HCT116 (cell line): ENCODE results near the gene CMTM6. TPM values are rescaled to one million over a fixed set of nuclear protein-coding genes. Genes with fewer than 3 reads are reported as not detected.

Experiments
- ATAC-seq: fragments of 200-7000 bp; cut with Tn5 transposase; 2 replicates; pipeline ENCODE4 v1.9.1; 2020; ENCODE audit warnings: mild to moderate bottlenecking, moderate library complexity
- BruUV-seq: library from RNA; stranded (reverse); fragments of 400-500 nt; replicated peaks from 2 replicates; lab custom pipeline; 2021; lab: Mats Ljungman, UMichigan
- CTCF ChIA-PET: fragments of 300-600 bp; sonication (Branson Sonifier 250); formaldehyde crosslinking; loops from one replicate; lab custom pipeline; 2021; ENCODE audit warnings: antibody characterized with exemption; lab: Charles Lee
- POLR2A ChIA-PET: fragments of 300-600, 350-600 bp; sonication (Branson Sonifier 250); formaldehyde crosslinking; loops from one replicate; lab custom pipeline; 2021; ENCODE audit warnings: antibody characterized with exemption; lab: Charles Lee
- RAD21 ChIA-PET, 2 experiments: fragments of 300-600 bp; sonication (Branson Sonifier 250); formaldehyde crosslinking; loops; one replicate each; lab custom pipeline; 2023; ENCODE audit warnings: low total read pairs in 2 of 2; ENCODE audit not compliant: uncharacterized antibody in 2 of 2, unreplicated experiment in 2 of 2, low non-redundant PET in 1 of 2; lab: Charles Lee
- DNase-seq: peaks from one replicate; pipeline ENCODE4 v3.0.0-alpha.2; 2010; ENCODE audit warnings: low read depth, low spot score
- H2AFZ ChIP-seq: fragments of 200-600 bp; shearing (Covaris generic), sonication (generic); 2 replicates; pipeline ENCODE4 v1.6.1; 2017; ENCODE audit warnings: low read depth, mixed run types, mixed read lengths, antibody characterized with exemption, low read length; ENCODE audit not compliant: poor library complexity, severe bottlenecking
- H3K27ac ChIP-seq: 2 replicates; pipeline ENCODE4 v1.5.1; 2012; ENCODE audit warnings: low read depth, low read length
- H3K27me3 ChIP-seq: fragments of 200-600 bp; sonication (generic); 2 replicates; pipeline ENCODE4 v1.6.1; 2016; ENCODE audit warnings: mixed run types, low read length, mixed read lengths; ENCODE audit not compliant: insufficient read depth
- H3K36me3 ChIP-seq, 2 experiments: fragments of 200-500 bp in 1 of 2; fragments of 200-600 bp in 1 of 2; sonication (Bioruptor generic) in 1 of 2; sonication (generic) in 1 of 2; 2 replicates each; pipeline versions ENCODE4 v1.5.1 to v1.6.1; 2014 to 2016; ENCODE audit warnings: low read length in 2 of 2, inconsistent platforms in 1 of 2, mixed read lengths in 1 of 2, mixed run types in 1 of 2; ENCODE audit not compliant: insufficient read depth in 2 of 2, control insufficient read depth in 1 of 2
- H3K4me1 ChIP-seq, 2 experiments: fragments of 200-600 bp in 1 of 2; sonication (generic) in 1 of 2; 2 replicates each; pipeline versions ENCODE4 v1.5.1 to v1.6.1; 2012 to 2017; ENCODE audit warnings: low read length in 2 of 2, inconsistent platforms in 1 of 2, mild to moderate bottlenecking in 1 of 2, mixed read lengths in 1 of 2, mixed run types in 1 of 2, moderate library complexity in 1 of 2; ENCODE audit not compliant: insufficient read depth in 2 of 2, control insufficient read depth in 1 of 2
- H3K4me2 ChIP-seq: fragments of 200-600 bp; sonication (generic); 2 replicates; pipeline ENCODE4 v1.6.1; 2017; ENCODE audit warnings: mixed run types, low read length, mixed read lengths
- H3K4me3 ChIP-seq, 2 experiments: fragments of 200-600 bp in 1 of 2; sonication (generic) in 1 of 2; replicated peaks in 1 of 2; 2 replicates each; pipeline ENCODE4 v1.5.1; 2011 to 2016; ENCODE audit warnings: low read length in 2 of 2, control low read depth in 1 of 2, low read depth in 1 of 2, mild to moderate bottlenecking in 1 of 2, mixed read lengths in 1 of 2, mixed run types in 1 of 2
- H3K79me2 ChIP-seq: fragments of 200-600 bp; sonication (generic); 2 replicates; pipeline ENCODE4 v1.6.1; 2017; ENCODE audit warnings: mild to moderate bottlenecking, mixed run types, low read length, moderate library complexity, mixed read lengths; ENCODE audit not compliant: insufficient read depth
- H3K9ac ChIP-seq: fragments of 200-600 bp; sonication (generic); 2 replicates; pipeline ENCODE4 v1.6.1; 2016; ENCODE audit warnings: low read length, mixed read lengths
- H3K9me2 ChIP-seq: fragments of 200-600 bp; sonication (generic), shearing (Covaris generic); 2 replicates; pipeline ENCODE4 v1.6.1; 2017; ENCODE audit warnings: mixed run types, mild to moderate bottlenecking, moderate library complexity; ENCODE audit not compliant: insufficient read depth
- H3K9me3 ChIP-seq, 2 experiments: fragments of 200-500 bp in 1 of 2; fragments of 200-600 bp in 1 of 2; sonication (Bioruptor generic) in 1 of 2; sonication (generic) in 1 of 2; 2 replicates each; pipeline ENCODE4 v1.6.1; 2014 to 2017; ENCODE audit warnings: low read length in 2 of 2, mixed read lengths in 2 of 2, inconsistent platforms in 1 of 2, low read depth in 1 of 2, mild to moderate bottlenecking in 1 of 2, mixed run types in 1 of 2, moderate library complexity in 1 of 2; ENCODE audit not compliant: control insufficient read depth in 1 of 2, insufficient read depth in 1 of 2
- H4K20me1 ChIP-seq: fragments of 200-600 bp; sonication (generic), shearing (Covaris generic); 2 replicates; pipeline ENCODE4 v1.6.1; 2017; ENCODE audit warnings: mixed run types, mild to moderate bottlenecking, moderate library complexity; ENCODE audit not compliant: insufficient read depth
- CBX3 ChIP-seq: IDR thresholded peaks from 2 replicates; pipeline ENCODE4 v1.6.1; 2012; ENCODE audit warnings: low read depth
- EGR1 ChIP-seq: IDR thresholded peaks from 2 replicates; pipeline ENCODE4 v1.6.1; 2012; ENCODE audit warnings: low read depth
- EZH2 ChIP-seq: fragments of 200-600 bp; sonication (generic); IDR thresholded peaks from 2 replicates; pipeline ENCODE4 v1.6.1; 2017; ENCODE audit warnings: antibody characterized with exemption, mixed run types
- EZH2phosphoT487 ChIP-seq: fragments of 200-600 bp; IDR thresholded peaks from 2 replicates; pipeline ENCODE4 v1.6.1; 2018; ENCODE audit warnings: antibody characterized with exemption, borderline replicate concordance
- POLR2AphosphoS5 ChIP-seq: IDR thresholded peaks from 2 replicates; pipeline ENCODE4 v1.6.1; 2011; ENCODE audit warnings: mild to moderate bottlenecking, low read depth, low read length, moderate library complexity
- RAD21 ChIP-seq: IDR thresholded peaks from 2 replicates; pipeline ENCODE4 v1.6.1; 2012; ENCODE audit warnings: low read depth, mild to moderate bottlenecking
- SP1 ChIP-seq: IDR thresholded peaks from 2 replicates; pipeline ENCODE4 v1.6.1; 2012; ENCODE audit warnings: low read depth
- SRF ChIP-seq: IDR thresholded peaks from 2 replicates; pipeline ENCODE4 v1.6.1; 2012; ENCODE audit warnings: low read depth
- TCF7L2 ChIP-seq: IDR thresholded peaks from 2 replicates; pipeline ENCODE4 v1.7.0; 2011; ENCODE audit warnings: borderline replicate concordance, inconsistent platforms; ENCODE audit not compliant: insufficient read depth, insufficient read length; ENCODE audit errors: extremely low read depth
- YY1 ChIP-seq: IDR thresholded peaks from 2 replicates; pipeline ENCODE4 v1.6.1; 2011; ENCODE audit warnings: low read length, low read depth, moderate library complexity, mild to moderate bottlenecking; ENCODE audit not compliant: insufficient replicate concordance; ENCODE audit errors: extremely low read depth
- intact Hi-C: fragments of 100-400 bp; cut with micrococcal nuclease; formaldehyde crosslinking; loops from 2 replicates; pipeline ENCODE4 v1.10.0; 2022
- total RNA-seq: library from RNA; stranded (reverse); gene quantifications from one replicate; pipeline ENCODE4 v1.2.1, GENCODE V29; 2021; ENCODE audit not compliant: unreplicated experiment
- TF ChIP-seq, protein P1 (sequence below), 3 experiments: fragments of 200-600 bp in 1 of 3; sonication (generic) in 1 of 3; IDR thresholded peaks in 2 of 3; conservative IDR thresholded peaks in 1 of 3; 2 replicates each; pipeline ENCODE4 v1.5.1; 2012 to 2017; ENCODE audit warnings: low read depth in 2 of 3, low read length in 2 of 3, antibody characterized with exemption in 1 of 3, borderline replicate concordance in 1 of 3, control low read depth in 1 of 3, mild to moderate bottlenecking in 1 of 3, mixed read lengths in 1 of 3, mixed run types in 1 of 3, moderate library complexity in 1 of 3; ENCODE audit not compliant: insufficient read depth in 1 of 3
- TF ChIP-seq, protein P2 (sequence below): IDR thresholded peaks from 2 replicates; pipeline ENCODE4 v1.6.1; 2012

Gene CMTM6
- total RNA-seq, 1 experiment from 2014 or later, result 41.1 TPM

DNA sequence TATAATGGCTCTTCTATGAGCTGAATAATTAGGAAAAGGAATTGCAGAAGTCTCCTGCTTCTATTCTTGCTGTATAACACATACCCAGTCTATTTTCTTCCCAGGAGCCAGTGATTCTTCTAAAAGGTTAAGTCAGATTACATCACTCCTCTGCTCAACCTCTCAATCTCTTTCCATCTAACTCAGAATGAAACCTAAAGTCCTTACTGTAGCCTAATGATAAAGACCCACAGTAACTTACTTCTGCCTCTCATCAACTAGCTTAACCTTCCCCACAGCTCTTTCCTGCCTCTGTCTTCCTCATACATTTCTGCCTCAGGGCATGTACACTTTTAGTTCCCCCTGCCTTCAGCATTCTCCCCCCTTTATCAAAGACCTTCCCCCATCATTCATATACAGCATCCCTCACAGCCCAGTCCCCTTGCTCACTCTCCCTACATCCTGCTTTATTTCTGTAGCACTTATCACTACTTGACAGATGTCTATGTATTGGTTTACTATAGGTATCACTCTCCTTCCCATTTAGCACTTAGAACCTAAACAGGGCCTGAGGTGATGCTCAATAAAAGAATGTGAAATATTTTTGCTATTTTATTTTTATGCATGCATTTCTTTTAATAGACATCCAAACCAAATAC is 28.5 kb upstream of the CMTM6 start:
- no TSS peak for BruUV-seq
- no peaks in the 10 kb centered on the region for H3K4me1 ChIP-seq
- H3K9ac ChIP-seq, result no peak overlapping the region
- H3K27ac ChIP-seq, result no peak overlapping the region
- peaks cover 3% of the 10 kb centered on the region; the same call in 1 of the 2 replicates for H3K79me2 ChIP-seq
- DNase-seq, result no peak
- no peaks in the 10 kb centered on the region for H4K20me1 ChIP-seq
- ATAC-seq, result no peak
- no peak overlapping the region for H2AFZ ChIP-seq
- peaks cover 12 to 16% of the 10 kb centered on the region in 2 experiments for H3K36me3 ChIP-seq
- TF ChIP-seq, protein P1, sequence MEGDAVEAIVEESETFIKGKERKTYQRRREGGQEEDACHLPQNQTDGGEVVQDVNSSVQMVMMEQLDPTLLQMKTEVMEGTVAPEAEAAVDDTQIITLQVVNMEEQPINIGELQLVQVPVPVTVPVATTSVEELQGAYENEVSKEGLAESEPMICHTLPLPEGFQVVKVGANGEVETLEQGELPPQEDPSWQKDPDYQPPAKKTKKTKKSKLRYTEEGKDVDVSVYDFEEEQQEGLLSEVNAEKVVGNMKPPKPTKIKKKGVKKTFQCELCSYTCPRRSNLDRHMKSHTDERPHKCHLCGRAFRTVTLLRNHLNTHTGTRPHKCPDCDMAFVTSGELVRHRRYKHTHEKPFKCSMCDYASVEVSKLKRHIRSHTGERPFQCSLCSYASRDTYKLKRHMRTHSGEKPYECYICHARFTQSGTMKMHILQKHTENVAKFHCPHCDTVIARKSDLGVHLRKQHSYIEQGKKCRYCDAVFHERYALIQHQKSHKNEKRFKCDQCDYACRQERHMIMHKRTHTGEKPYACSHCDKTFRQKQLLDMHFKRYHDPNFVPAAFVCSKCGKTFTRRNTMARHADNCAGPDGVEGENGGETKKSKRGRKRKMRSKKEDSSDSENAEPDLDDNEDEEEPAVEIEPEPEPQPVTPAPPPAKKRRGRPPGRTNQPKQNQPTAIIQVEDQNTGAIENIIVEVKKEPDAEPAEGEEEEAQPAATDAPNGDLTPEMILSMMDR (IDR thresholded peaks at IDR 0.05 in 2 of 3, conservative IDR thresholded peaks at IDR 0.05 in 1 of 3; ENCODE audit: borderline replicate concordance in 1 of 3, insufficient read depth in 1 of 3, low read depth in 2 of 3, low read length in 2 of 3), result no peak
- TF ChIP-seq EGR1, result no peak
- no peak for TF ChIP-seq EZH2phosphoT487
- ChIA-PET POLR2A (no interaction called here), RAD21 (no interaction called here), CTCF (no interaction called here)
- H3K4me3 ChIP-seq, result no peak overlapping the region
- intact Hi-C loops, result no loop called here
- no peaks in the 10 kb centered on the region for H3K27me3 ChIP-seq
- H3K4me2 ChIP-seq, result no peak overlapping the region
- H3K9me3 ChIP-seq, result no peaks in the 10 kb centered on the region
- no peaks in the 10 kb centered on the region for H3K9me2 ChIP-seq

DNA sequence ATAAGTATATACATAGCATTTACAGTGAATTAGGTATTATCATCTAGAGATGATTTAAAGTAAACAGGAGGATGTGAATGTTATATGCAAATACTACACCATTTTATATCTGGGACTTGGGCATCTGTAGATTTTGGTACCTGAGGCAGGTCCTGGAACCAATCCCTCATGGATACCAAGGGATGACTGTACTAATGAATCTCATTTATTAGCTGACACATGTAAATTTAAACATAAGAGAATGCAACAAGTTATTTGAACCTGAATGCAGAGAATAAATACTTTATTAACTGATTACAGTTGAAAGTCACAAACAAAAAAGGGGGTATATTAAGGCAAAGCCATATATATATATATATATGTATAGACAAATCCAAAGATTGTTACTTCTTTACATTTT is 23.1 kb upstream of the CMTM6 start:
- TF ChIP-seq TCF7L2 (no peak), CBX3 (no peak), YY1 (no peak), SRF (no peak), POLR2AphosphoS5 (no peak), EGR1 (no peak), EZH2 (no peak), RAD21 (no peak), SP1 (no peak)
- TF ChIP-seq, protein P2, sequence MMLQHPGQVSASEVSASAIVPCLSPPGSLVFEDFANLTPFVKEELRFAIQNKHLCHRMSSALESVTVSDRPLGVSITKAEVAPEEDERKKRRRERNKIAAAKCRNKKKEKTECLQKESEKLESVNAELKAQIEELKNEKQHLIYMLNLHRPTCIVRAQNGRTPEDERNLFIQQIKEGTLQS, result no peak
- ChIA-PET POLR2A (no interaction called here), CTCF (no interaction called here), RAD21 (no interaction called here)
- H3K9ac ChIP-seq, result no peak overlapping the region
- DNase-seq (no peak), ATAC-seq (no peak)
- H2AFZ ChIP-seq, result no peak overlapping the region
- no peaks in the 10 kb centered on the region for H3K4me1 ChIP-seq
- no peak overlapping the region for H3K4me3 ChIP-seq
- intact Hi-C loops, result no loop called here
- no peaks in the 10 kb centered on the region for H3K79me2 ChIP-seq
- no peaks in the 10 kb centered on the region for H3K27me3 ChIP-seq
- H3K27ac ChIP-seq, result no peak overlapping the region
- no peaks in the 10 kb centered on the region for H3K9me3 ChIP-seq
- peaks cover 6 to 18% of the 10 kb centered on the region in 2 experiments for H3K36me3 ChIP-seq
- H4K20me1 ChIP-seq, result no peaks in the 10 kb centered on the region
- BruUV-seq, result no TSS peak
- H3K9me2 ChIP-seq, result no peaks in the 10 kb centered on the region
- H3K4me2 ChIP-seq, result no peak overlapping the region
